Right lobe of liver (tissue), 6 donors: ENCODE measurements around the gene PRSS56. TPM values are rescaled to one million over a fixed set of nuclear protein-coding genes. Genes with fewer than 3 reads are reported as not detected.

Source experiments
- ATAC-seq, 4 donors: fragments of 200-7000 bp; cut with Tn5 transposase; one replicate each; pipeline ENCODE4 v1.9.1; 2020; ENCODE audit warnings: mild to moderate bottlenecking in 4 of 4, moderate library complexity in 4 of 4
- DNase-seq, 3 donors: peaks; one replicate each; pipeline ENCODE4 v3.0.0-alpha.2; 2020
- H3K27ac ChIP-seq, 3 donors: fragments of 200-600 bp; one replicate each; pipeline ENCODE4 v1.8.0; 2022
- H3K27me3 ChIP-seq, 2 donors: fragments of 200-600 bp; one replicate each; pipeline ENCODE4 v1.8.0; 2022
- H3K36me3 ChIP-seq, 4 donors: fragments of 200-600 bp; sonication (generic) in 1 of 4; one replicate each; pipeline versions ENCODE4 v1.5.1 to v1.8.0; 2017 to 2022; ENCODE audit warnings: control low read depth in 1 of 4
- H3K4me1 ChIP-seq, 4 donors: fragments of 200-600 bp; sonication (generic) in 1 of 4; one replicate each; pipeline versions ENCODE4 v1.5.1 to v1.8.0; 2017 to 2022; ENCODE audit warnings: control low read depth in 1 of 4
- H3K4me3 ChIP-seq, 3 donors: fragments of 200-600 bp; one replicate each; pipeline ENCODE4 v1.8.0; 2022
- H3K9me3 ChIP-seq, 4 donors: fragments of 200-600 bp; sonication (generic) in 1 of 4; one replicate each; pipeline versions ENCODE4 v1.5.1 to v1.8.0; 2017 to 2022; ENCODE audit warnings: control low read depth in 1 of 4
- CTCF ChIP-seq, 4 donors: fragments of 200-600 bp in 3 of 4; fragments of 450-650 bp in 1 of 4; IDR thresholded peaks; one replicate each; pipeline versions ENCODE4 v1.5.1 to v1.8.0; 2016 to 2022; ENCODE audit warnings: antibody characterized with exemption in 4 of 4, mild to moderate bottlenecking in 2 of 4
- POLR2A ChIP-seq: fragments of 450-650 bp; IDR thresholded peaks from one replicate; pipeline ENCODE4 v1.6.1; 2017; ENCODE audit warnings: antibody characterized with exemption, mild to moderate bottlenecking
- WGBS: methylation state at CpG from one replicate; pipeline ENCODE4 v1.1.6; 2018; ENCODE audit warnings: low coverage, low lambda C conversion rate; ENCODE audit not compliant: insufficient coverage; ENCODE audit errors: missing lambda C conversion rate; 5-methylcytosine and 5-hydroxymethylcytosine counted together
- intact Hi-C, 2 donors: fragments of 100-400 bp; cut with DNase I; formaldehyde crosslinking; loops; one replicate each; pipeline versions ENCODE4 v1.11.2 to v1.14.1; 2022
- total RNA-seq, 6 experiments: library from RNA; depleted of rRNA in 2 of 6; stranded (reverse); fragments of >200 nt in 2 of 6; fragmentation: NEBNext Ultra II Directional in 3 of 6; extraction: Animal tissue kit (Norgen Biotek cat#: 25700) in 3 of 6; gene quantifications; one replicate each; pipeline versions ENCODE4 v1.1.0 to v1.2.4, GENCODE V29; 2016 to 2023
- donor health status: DM: no; HTN: yes; CAD: no.
- donor health status: DM: no; HTN: no; CAD: no.
- donor health status: DM: no; HTN: no; CAD: no.
- donor health status: DM: no; HTN: yes; CAD: no.
- donor health status: DM: no; HTN: yes; CAD: no.

PRSS56 gene
- total RNA-seq, 6 experiments from 2014 or later = 0.19 TPM; not detected in 5

DNA sequence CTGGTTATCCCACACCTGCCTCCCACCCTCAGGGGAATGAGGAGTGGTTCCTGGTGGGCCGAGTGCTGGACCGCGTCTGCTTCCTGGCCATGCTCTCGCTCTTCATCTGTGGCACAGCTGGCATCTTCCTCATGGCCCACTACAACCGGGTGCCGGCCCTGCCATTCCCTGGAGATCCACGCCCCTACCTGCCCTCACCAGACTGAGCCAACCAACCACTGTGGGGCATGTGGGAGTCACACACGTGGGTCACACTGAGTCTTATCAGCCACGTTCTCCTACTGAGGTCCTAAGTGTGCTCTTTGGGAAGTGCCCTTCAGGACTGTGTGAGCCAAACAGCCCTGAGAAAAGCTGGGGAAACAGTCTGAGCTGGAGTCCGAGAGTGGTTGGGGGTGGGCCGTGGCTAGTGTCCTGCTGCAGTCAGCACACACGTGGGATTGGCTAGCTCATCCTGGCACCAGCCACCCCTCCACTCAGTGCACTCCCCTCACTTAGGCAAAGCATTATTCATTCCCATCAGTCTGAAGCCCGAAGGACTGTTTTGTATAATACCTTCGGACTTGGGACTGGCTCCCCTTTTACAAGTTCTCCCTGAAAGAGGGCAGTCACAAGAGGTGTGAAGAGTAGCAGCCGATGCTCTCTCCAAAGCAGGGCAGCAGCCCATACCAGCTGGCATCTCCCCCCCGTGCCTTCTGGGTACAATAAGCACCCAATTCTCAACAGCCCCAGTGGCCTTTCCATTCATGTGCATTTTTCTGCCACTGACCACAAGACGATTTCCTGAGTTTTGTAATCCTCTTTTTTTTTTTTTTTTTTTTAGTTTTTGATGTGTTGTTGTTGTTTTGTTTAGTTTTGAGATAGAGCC, 25.6 kb downstream of the PRSS56 start:
- TF ChIP-seq POLR2A (no peak), CTCF (IDR thresholded peaks at IDR 0.05) (no peak)
- intact Hi-C loops = no loop called here
- peak in 1 of 3 donors; percentile 22 for DNase-seq

DNA sequence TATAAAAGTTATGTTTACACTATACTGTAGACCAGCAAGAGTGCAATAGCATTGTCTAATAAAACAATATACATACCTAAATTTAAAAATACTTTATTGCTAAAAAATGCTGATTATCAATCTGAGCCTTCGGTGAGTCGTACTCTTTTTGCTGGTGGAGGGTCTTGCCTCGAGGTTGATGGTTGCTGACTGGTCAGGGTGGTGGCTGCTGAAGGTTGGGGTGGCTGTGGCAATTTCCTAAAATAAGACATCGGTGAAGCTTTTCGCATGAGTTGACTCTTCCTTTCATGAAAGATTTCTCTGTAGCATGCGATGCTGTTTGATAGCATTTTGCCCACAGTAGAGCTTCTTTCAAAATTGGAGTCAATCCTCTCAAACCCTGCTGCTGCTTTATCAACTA, 27.8 kb downstream of the PRSS56 start:
- Histone ChIP-seq H3K27ac (no peak overlapping the region), H3K36me3 (no peaks in the 10 kb centered on the region), H3K27me3 (no peaks in the 10 kb centered on the region), H3K4me1 (peaks cover 0 to 9% (median 3%) of the 10 kb centered on the region in 4 donors), H3K4me3 (no peak overlapping the region), H3K9me3 (no peaks in the 10 kb centered on the region)
- 92% methylated on average over 6 of the region's 6 CpGs for WGBS
- DNase-seq (no peak), ATAC-seq (no peak)
- intact Hi-C loops = no loop called here
- no peak for TF ChIP-seq POLR2A
- no peak for TF ChIP-seq CTCF (IDR thresholded peaks at IDR 0.05)

More for the DNA sequence above, 25.6 kb downstream of the PRSS56 start:
- no peak for ATAC-seq
- Histone ChIP-seq H3K4me1 (peaks cover 0 to 5% (median 0%) of the 10 kb centered on the region in 4 donors), H3K27me3 (no peaks in the 10 kb centered on the region), H3K27ac (no peak overlapping the region), H3K9me3 (no peaks in the 10 kb centered on the region), H3K4me3 (no peak overlapping the region), H3K36me3 (no peaks in the 10 kb centered on the region)
- 83% methylated on average over 5 of the region's 17 CpGs for WGBS

GRCh38 chr2:232549655-232550353, 29.6 kb downstream of the PRSS56 start:
- H3K27ac ChIP-seq = peak overlapping the region; percentile 95 to 99 (median 95)
- no peak for DNase-seq
- intact Hi-C loops = no loop called here

More at GRCh38 chr2:232549655-232550353, 29.6 kb downstream of the PRSS56 start:
- WGBS = 41% methylated on average over 15 of the region's 21 CpGs
- H3K4me3 ChIP-seq = peak overlapping the region; percentile 94 to 95 (median 95)
- TF ChIP-seq POLR2A (no peak), CTCF (IDR thresholded peaks at IDR 0.05) (no peak)
- no peaks in the 10 kb centered on the region for H3K9me3 ChIP-seq
- peaks cover 0 to 17% (median 3%) of the 10 kb centered on the region in 4 donors for H3K4me1 ChIP-seq
- H3K36me3 ChIP-seq = no peaks in the 10 kb centered on the region
- ATAC-seq = no peak
- H3K27me3 ChIP-seq = no peaks in the 10 kb centered on the region
